HepG2 (cell line): ENCODE measurements around the gene EPHX1.

Source experiments
- EED ChIP-seq: sonication (generic); formaldehyde crosslinking; IDR thresholded peaks from 2 replicates; pipeline ENCODE4 v1.5.0; 2020; ENCODE audit warnings: mild to moderate bottlenecking, missing genetic modification reagents
- TF ChIP-seq, protein P1 (sequence below): sonication (generic); formaldehyde crosslinking; IDR thresholded peaks from 2 replicates; pipeline ENCODE4 v1.5.0; 2020; ENCODE audit warnings: mild to moderate bottlenecking, missing genetic modification reagents, moderate library complexity

DNA sequence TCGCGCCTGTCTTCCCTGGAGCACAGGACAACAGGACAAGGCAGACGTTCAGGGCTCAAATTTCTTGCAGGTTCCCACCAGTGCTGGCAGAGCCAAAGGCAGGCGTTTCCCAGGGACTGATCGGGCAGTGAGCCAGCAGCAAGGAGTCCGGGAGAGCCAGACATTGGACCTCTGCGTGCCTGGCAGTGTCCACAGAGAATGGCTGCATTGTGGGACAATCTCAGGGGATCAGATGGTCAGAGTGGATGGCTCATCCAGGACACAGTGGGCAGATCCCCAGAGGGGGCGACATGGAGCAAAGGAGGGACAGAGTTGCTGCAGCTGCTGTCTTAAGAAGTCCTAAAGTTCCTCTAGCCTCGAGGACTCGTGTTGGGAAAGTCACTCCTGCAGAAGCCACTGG is 67.7 kb downstream of the EPHX1 start:
- TF ChIP-seq, protein P1, sequence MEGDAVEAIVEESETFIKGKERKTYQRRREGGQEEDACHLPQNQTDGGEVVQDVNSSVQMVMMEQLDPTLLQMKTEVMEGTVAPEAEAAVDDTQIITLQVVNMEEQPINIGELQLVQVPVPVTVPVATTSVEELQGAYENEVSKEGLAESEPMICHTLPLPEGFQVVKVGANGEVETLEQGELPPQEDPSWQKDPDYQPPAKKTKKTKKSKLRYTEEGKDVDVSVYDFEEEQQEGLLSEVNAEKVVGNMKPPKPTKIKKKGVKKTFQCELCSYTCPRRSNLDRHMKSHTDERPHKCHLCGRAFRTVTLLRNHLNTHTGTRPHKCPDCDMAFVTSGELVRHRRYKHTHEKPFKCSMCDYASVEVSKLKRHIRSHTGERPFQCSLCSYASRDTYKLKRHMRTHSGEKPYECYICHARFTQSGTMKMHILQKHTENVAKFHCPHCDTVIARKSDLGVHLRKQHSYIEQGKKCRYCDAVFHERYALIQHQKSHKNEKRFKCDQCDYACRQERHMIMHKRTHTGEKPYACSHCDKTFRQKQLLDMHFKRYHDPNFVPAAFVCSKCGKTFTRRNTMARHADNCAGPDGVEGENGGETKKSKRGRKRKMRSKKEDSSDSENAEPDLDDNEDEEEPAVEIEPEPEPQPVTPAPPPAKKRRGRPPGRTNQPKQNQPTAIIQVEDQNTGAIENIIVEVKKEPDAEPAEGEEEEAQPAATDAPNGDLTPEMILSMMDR = peak; percentile 33; the same call in 1 of the 2 replicates
- no peak for TF ChIP-seq EED (CRISPR knock-in tag)
